Lung (tissue), 12 donors: Measurements from ENCODE around the gene AKR7A2. TPM values are rescaled to one million over a fixed set of nuclear protein-coding genes. Genes with fewer than 3 reads are reported as not detected.

Source experiments
- ATAC-seq: fragments of 200-7000 bp; cut with Tn5 transposase; one replicate; pipeline ENCODE4 v1.9.1; 2020; ENCODE audit warnings: moderate number of reproducible peaks; ENCODE audit not compliant: insufficient read depth, low FRiP score
- DNase-seq, 3 donors: peaks; one replicate each; pipeline ENCODE4 v3.0.0-alpha.2; 2013 to 2017
- H3K27ac ChIP-seq, 2 donors: one replicate each; pipeline ENCODE4 v1.5.1; 2013; ENCODE audit warnings: mild to moderate bottlenecking in 2 of 2, moderate library complexity in 2 of 2, control low read depth in 1 of 2, inconsistent platforms in 1 of 2, low read depth in 1 of 2, low read length in 1 of 2
- H3K27me3 ChIP-seq, 3 donors: one replicate each; pipeline ENCODE4 v1.5.1; 2013; ENCODE audit warnings: low read length in 2 of 3; ENCODE audit not compliant: control insufficient read depth in 3 of 3, insufficient read depth in 3 of 3
- H3K36me3 ChIP-seq, 4 donors: one replicate each; pipeline ENCODE4 v1.5.1; 2013; ENCODE audit warnings: low read length in 4 of 4, mild to moderate bottlenecking in 1 of 4, moderate library complexity in 1 of 4; ENCODE audit not compliant: control insufficient read depth in 4 of 4, insufficient read depth in 4 of 4
- H3K4me1 ChIP-seq, 5 donors: one replicate each; pipeline ENCODE4 v1.5.1; 2013; ENCODE audit warnings: low read length in 5 of 5, mild to moderate bottlenecking in 2 of 5, moderate library complexity in 1 of 5; ENCODE audit not compliant: control insufficient read depth in 5 of 5, insufficient read depth in 5 of 5
- H3K4me3 ChIP-seq: one replicate; pipeline ENCODE4 v1.5.1; 2013; ENCODE audit warnings: mild to moderate bottlenecking, control low read depth, moderate library complexity
- H3K9ac ChIP-seq, 2 donors: one replicate each; pipeline ENCODE4 v1.5.1; 2013; ENCODE audit warnings: low read length in 2 of 2, control low read depth in 1 of 2; ENCODE audit not compliant: insufficient read depth in 1 of 2
- H3K9me3 ChIP-seq, 4 donors: one replicate each; pipeline ENCODE4 v1.5.1; 2013; ENCODE audit warnings: low read length in 3 of 4, mild to moderate bottlenecking in 1 of 4, moderate library complexity in 1 of 4; ENCODE audit not compliant: control insufficient read depth in 4 of 4, insufficient read depth in 3 of 4
- CTCF ChIP-seq: IDR thresholded peaks from 2 replicates; pipeline ENCODE4 v1.5.1; 2012; ENCODE audit warnings: mild to moderate bottlenecking; ENCODE audit errors: control extremely low read depth, extremely low read depth
- WGBS, 2 donors: extraction: QIAGEN DNeasy Blood & Tissue Kit; methylation state at CpG; one replicate each; pipeline ENCODE4 v1.1.7; 2013; 5-methylcytosine and 5-hydroxymethylcytosine counted together
- polyA plus RNA-seq, 2 donors: library from polyadenylated mRNA; stranded (reverse); fragments of 200-250 nt; gene quantifications; one replicate each; pipeline ENCODE4 v1.2.1, GENCODE V29; 2013
- total RNA-seq, 2 donors: library from RNA; depleted of rRNA in 1 of 2; stranded (reverse); fragments of >200 nt in 1 of 2; gene quantifications; one replicate each; pipeline ENCODE4 v1.2.1, GENCODE V29; 2014 to 2021
- donor health status: control.
- donor health status: control.
- donor health status: Bipolar disorder and iron deficiency.
- donor health status: healthy.
- donor health status: DM: yes; HTN: yes; CAD: no.

Gene AKR7A2
- total and polyA plus RNA-seq, 4 donors, result 15.3 to 54.0 (median 43.0) TPM

- Histone ChIP-seq H3K9me3 (peaks cover 0 to 3% (median 0%) of the 10 kb centered on the region in 4 donors), H3K4me3 (no peak overlapping the region), H3K27ac (no peak overlapping the region), H3K36me3 (peaks cover 11 to 56% (median 38%) of the 10 kb centered on the region in 4 donors), H3K4me1 (peaks cover 0 to 9% (median 0%) of the 10 kb centered on the region in 5 donors), H3K9ac (no peak overlapping the region), H3K27me3 (no peaks in the 10 kb centered on the region)
- no peak for ATAC-seq
- TF ChIP-seq CTCF, result no peak
- 84 to 86% methylated on average over 8 of the region's 8 CpGs for WGBS, 2 donors
- DNase-seq, result no peak
Measured at GRCh38 chr1:19353596-19353995, 41.7 kb upstream of the AKR7A2 start.

GRCh38 chr1:19352839-19353238, 40.9 kb upstream of the AKR7A2 start:
- no peak overlapping the region for H3K9ac ChIP-seq
- peaks cover 0 to 11% (median 0%) of the 10 kb centered on the region in 5 donors for H3K4me1 ChIP-seq
- DNase-seq, result no peak
- H3K27me3 ChIP-seq, result no peaks in the 10 kb centered on the region
- no peak overlapping the region for H3K27ac ChIP-seq
- H3K36me3 ChIP-seq, result peaks cover 11 to 59% (median 38%) of the 10 kb centered on the region in 4 donors
- 85 to 92% methylated on average over 14 of the region's 14 CpGs for WGBS, 2 donors
- TF ChIP-seq CTCF, result no peak
- peaks cover 0 to 3% (median 0%) of the 10 kb centered on the region in 4 donors for H3K9me3 ChIP-seq
- no peak overlapping the region for H3K4me3 ChIP-seq
- ATAC-seq, result no peak

- 87 to 89% methylated on average over 10 of the region's 10 CpGs for WGBS, 2 donors
- peaks cover 0 to 3% (median 0%) of the 10 kb centered on the region in 4 donors for H3K9me3 ChIP-seq
- no peak overlapping the region for H3K4me3 ChIP-seq
- no peak for TF ChIP-seq CTCF
- DNase-seq, result peak in 1 of 3 donors; percentile 23
- no peak overlapping the region for H3K9ac ChIP-seq
- no peaks in the 10 kb centered on the region for H3K27me3 ChIP-seq
- H3K27ac ChIP-seq, result no peak overlapping the region
- H3K4me1 ChIP-seq, result peaks cover 0 to 11% (median 0%) of the 10 kb centered on the region in 5 donors
- peaks cover 11 to 58% (median 33%) of the 10 kb centered on the region in 4 donors for H3K36me3 ChIP-seq
- ATAC-seq, result no peak
Measured at GRCh38 chr1:19351873-19352272, 39.9 kb upstream of the AKR7A2 start.

GRCh38 chr1:19350566-19350965, 38.6 kb upstream of the AKR7A2 start:
- Histone ChIP-seq H3K9me3 (peaks cover 0 to 3% (median 0%) of the 10 kb centered on the region in 4 donors), H3K4me3 (no peak overlapping the region), H3K36me3 (peaks cover 8 to 49% (median 25%) of the 10 kb centered on the region in 4 donors), H3K27me3 (no peaks in the 10 kb centered on the region), H3K4me1 (peaks cover 0 to 11% (median 0%) of the 10 kb centered on the region in 5 donors), H3K27ac (no peak overlapping the region), H3K9ac (no peak overlapping the region)
- no peak for TF ChIP-seq CTCF
- 96 to 97% methylated on average over 5 of the region's 5 CpGs for WGBS, 2 donors
- ATAC-seq (no peak), DNase-seq (no peak)
